ENCODE measurements around the gene NFIA.

NFIA gene

GRCh38 chr1:61095470-61095812 lies 13.1 kb downstream of the NFIA start:
- DNase-seq (ENCODE audit: low read depth, low spot score) = no peak
- H3K4me3 ChIP-seq (ENCODE audit: low read length) = no peak overlapping the region

- H3K4me3 ChIP-seq (ENCODE audit: low read length) = no peak overlapping the region
- DNase-seq (ENCODE audit: low read depth, low spot score) = no peak
Observed at GRCh38 chr1:61097317-61097716, 15.0 kb downstream of the NFIA start.

- H3K4me3 ChIP-seq (ENCODE audit: low read length) = no peak overlapping the region
- DNase-seq (ENCODE audit: low read depth, low spot score) = no peak
Observed at GRCh38 chr1:61097722-61098121, 15.4 kb downstream of the NFIA start.

- no peak overlapping the region for H3K4me3 ChIP-seq (ENCODE audit: low read length)
- DNase-seq (ENCODE audit: low read depth, low spot score) = no peak
Observed at GRCh38 chr1:61098333-61098732, 16.0 kb downstream of the NFIA start.

- DNase-seq (ENCODE audit: low read depth, low spot score) = no peak
- no peak overlapping the region for H3K4me3 ChIP-seq (ENCODE audit: low read length)
Observed at GRCh38 chr1:61098906-61099437, 16.6 kb downstream of the NFIA start.

- DNase-seq (ENCODE audit: low read depth, low spot score) = no peak
- H3K4me3 ChIP-seq (ENCODE audit: low read length) = no peak overlapping the region
Observed at GRCh38 chr1:61100578-61100977, 18.2 kb downstream of the NFIA start.

GRCh38 chr1:61101536-61101935 lies 19.2 kb downstream of the NFIA start:
- no peak overlapping the region for H3K4me3 ChIP-seq (ENCODE audit: low read length)
- no peak for DNase-seq (ENCODE audit: low read depth, low spot score)

- DNase-seq (ENCODE audit: low read depth, low spot score) = no peak
- no peak overlapping the region for H3K4me3 ChIP-seq (ENCODE audit: low read length)
Observed at GRCh38 chr1:61102041-61102440, 19.7 kb downstream of the NFIA start.

- DNase-seq (ENCODE audit: low read depth, low spot score) = no peak
- no peak overlapping the region for H3K4me3 ChIP-seq (ENCODE audit: low read length)
Observed at GRCh38 chr1:61102621-61103020, 20.3 kb downstream of the NFIA start.

GRCh38 chr1:61104220-61104671 lies 21.9 kb downstream of the NFIA start:
- DNase-seq (ENCODE audit: low read depth, low spot score) = no peak

GRCh38 chr1:61107638-61108037 lies 25.3 kb downstream of the NFIA start:
- H3K4me3 ChIP-seq (ENCODE audit: low read length) = no peak overlapping the region
- no peak for DNase-seq (ENCODE audit: low read depth, low spot score)

More at GRCh38 chr1:61104220-61104671, 21.9 kb downstream of the NFIA start:
- no peak overlapping the region for H3K4me3 ChIP-seq (ENCODE audit: low read length)

- DNase-seq (ENCODE audit: low read depth, low spot score) = peak; percentile 48
- H3K4me3 ChIP-seq (ENCODE audit: low read length) = no peak overlapping the region
Observed at GRCh38 chr1:61109158-61109557, 26.8 kb downstream of the NFIA start.

- H3K4me3 ChIP-seq (ENCODE audit: low read length) = no peak overlapping the region
Observed at GRCh38 chr1:61109910-61110309, 27.5 kb downstream of the NFIA start.

GRCh38 chr1:61110554-61110953 lies 28.2 kb downstream of the NFIA start:
- no peak for DNase-seq (ENCODE audit: low read depth, low spot score)

More at GRCh38 chr1:61109910-61110309, 27.5 kb downstream of the NFIA start:
- no peak for DNase-seq (ENCODE audit: low read depth, low spot score)

GRCh38 chr1:61111084-61112004 lies 29.0 kb downstream of the NFIA start:
- DNase-seq (ENCODE audit: low read depth, low spot score) = no peak
- no peak overlapping the region for H3K4me3 ChIP-seq (ENCODE audit: low read length)

More at GRCh38 chr1:61110554-61110953, 28.2 kb downstream of the NFIA start:
- no peak overlapping the region for H3K4me3 ChIP-seq (ENCODE audit: low read length)

- DNase-seq (ENCODE audit: low read depth, low spot score) = no peak
- no peak overlapping the region for H3K4me3 ChIP-seq (ENCODE audit: low read length)
Observed at GRCh38 chr1:61114178-61114870, 32.0 kb downstream of the NFIA start.

- no peak for DNase-seq (ENCODE audit: low read depth, low spot score)
- H3K4me3 ChIP-seq (ENCODE audit: low read length) = no peak overlapping the region
Observed at GRCh38 chr1:61115436-61115835, 33.1 kb downstream of the NFIA start.

GRCh38 chr1:61116421-61116820 lies 34.1 kb downstream of the NFIA start:
- H3K4me3 ChIP-seq (ENCODE audit: low read length) = no peak overlapping the region
- DNase-seq (ENCODE audit: low read depth, low spot score) = no peak

- no peak for DNase-seq (ENCODE audit: low read depth, low spot score)
- no peak overlapping the region for H3K4me3 ChIP-seq (ENCODE audit: low read length)
Observed at GRCh38 chr1:61117283-61117682, 34.9 kb downstream of the NFIA start.

- DNase-seq (ENCODE audit: low read depth, low spot score) = no peak
- H3K4me3 ChIP-seq (ENCODE audit: low read length) = no peak overlapping the region
Observed at GRCh38 chr1:61119085-61119484, 36.7 kb downstream of the NFIA start.
